Hepatocyte (in vitro differentiated cells): ENCODE measurements around the gene BTN2A1. TPM values are rescaled to one million over a fixed set of nuclear protein-coding genes. Genes with fewer than 3 reads are reported as not detected.
"Not testable (repeated sequence)": the region's sequence is repeated elsewhere in the genome, so short reads cannot be mapped to it uniquely, and the experiment has no call there.

ENCODE experiments used
- DNase-seq: peaks from one replicate; pipeline ENCODE4 v3.0.0-alpha.2; 2016; ENCODE audit warnings: low spot score
- H2AFZ ChIP-seq: fragments of 200-600 bp; sonication (generic); 2 replicates; pipeline ENCODE4 v1.6.0; 2016; ENCODE audit warnings: antibody characterized with exemption, mild to moderate bottlenecking
- H3K27ac ChIP-seq: fragments of 200-600 bp; sonication (generic); 2 replicates; pipeline ENCODE4 v1.5.1; 2016; ENCODE audit warnings: mild to moderate bottlenecking
- H3K27me3 ChIP-seq: fragments of 200-600 bp; sonication (generic); 2 replicates; pipeline ENCODE4 v1.6.1; 2016
- H3K36me3 ChIP-seq: fragments of 200-600 bp; sonication (generic); replicated peaks from 2 replicates; pipeline ENCODE4 v1.5.1; 2016; ENCODE audit warnings: low read depth; ENCODE audit not compliant: insufficient read depth
- H3K4me1 ChIP-seq: fragments of 200-600 bp; sonication (generic); 2 replicates; pipeline ENCODE4 v1.5.1; 2016; ENCODE audit warnings: mild to moderate bottlenecking, moderate library complexity; ENCODE audit not compliant: insufficient read depth
- H3K4me2 ChIP-seq: fragments of 200-600 bp; sonication (generic); 2 replicates; pipeline ENCODE4 v1.6.0; 2016
- H3K4me3 ChIP-seq: fragments of 200-600 bp; sonication (generic); 2 replicates; pipeline ENCODE4 v1.5.1; 2016; ENCODE audit warnings: mild to moderate bottlenecking
- H3K79me2 ChIP-seq: fragments of 200-600 bp; sonication (generic); 2 replicates; pipeline ENCODE4 v1.6.0; 2017; ENCODE audit warnings: mild to moderate bottlenecking
- H3K9me2 ChIP-seq: fragments of 200-600 bp; sonication (generic); replicated peaks from 2 replicates; pipeline ENCODE4 v1.6.0; 2017; ENCODE audit warnings: mild to moderate bottlenecking; ENCODE audit not compliant: insufficient read depth
- H3K9me3 ChIP-seq: fragments of 200-600 bp; sonication (generic); 2 replicates; pipeline ENCODE4 v1.5.1; 2016; ENCODE audit warnings: low read depth, mild to moderate bottlenecking
- H4K20me1 ChIP-seq: fragments of 200-600 bp; sonication (generic); 2 replicates; pipeline ENCODE4 v1.6.0; 2016; ENCODE audit warnings: mild to moderate bottlenecking; ENCODE audit not compliant: insufficient read depth, poor library complexity, severe bottlenecking
- CTCF ChIP-seq: fragments of 200-600 bp; sonication (generic); IDR thresholded peaks from 2 replicates; pipeline ENCODE4 v1.5.1; 2016; ENCODE audit warnings: antibody characterized with exemption, mild to moderate bottlenecking; ENCODE audit not compliant: poor library complexity
- EZH2 ChIP-seq: fragments of 200-600 bp; sonication (generic); IDR thresholded peaks from 2 replicates; pipeline ENCODE4 v1.6.1; 2016; ENCODE audit warnings: antibody characterized with exemption, mild to moderate bottlenecking, borderline replicate concordance
- EZH2phosphoT487 ChIP-seq: fragments of 200-600 bp; sonication (generic); IDR thresholded peaks from one replicate; pipeline ENCODE4 v1.6.1; 2018; ENCODE audit warnings: antibody characterized with exemption, mild to moderate bottlenecking, low read depth, moderate library complexity; ENCODE audit not compliant: unreplicated experiment, severe bottlenecking
- WGBS: methylation state at CpG from one replicate; pipeline ENCODE4 v1.1.6; 2016; ENCODE audit warnings: low lambda C conversion rate; ENCODE audit errors: missing lambda C conversion rate; 5-methylcytosine and 5-hydroxymethylcytosine counted together
- polyA plus RNA-seq: library from polyadenylated mRNA; unstranded; fragments of >200 nt; fragmentation: Nextera tagmentation; extraction: Ambion mirVana; gene quantifications from 2 replicates; pipeline ENCODE4 v1.2.1, GENCODE V29; 2016
- total RNA-seq: library from RNA; depleted of rRNA; stranded (reverse); fragments of >200 nt; gene quantifications from 2 replicates; pipeline ENCODE4 v1.2.3, GENCODE V29; 2014

BTN2A1 gene
- total and polyA plus RNA-seq, 2 experiments from 2014 or later = 14.9 to 21.4 TPM

- no peak for DNase-seq
- Histone ChIP-seq H3K27ac (no peak overlapping the region), H3K36me3 (no peaks in the 10 kb centered on the region), H4K20me1 (no peaks in the 10 kb centered on the region), H3K4me3 (no peak overlapping the region), H3K4me2 (no peak overlapping the region), H3K27me3 (no peaks in the 10 kb centered on the region), H3K79me2 (peaks cover 20% of the 10 kb centered on the region), H3K4me1 (peaks cover 13% of the 10 kb centered on the region), H3K9me2 (no peaks in the 10 kb centered on the region), H2AFZ (no peak overlapping the region), H3K9me3 (no peaks in the 10 kb centered on the region)
- TF ChIP-seq CTCF (no peak), EZH2phosphoT487 (no peak), EZH2 (no peak)
- WGBS = 91% methylated on average over 3 of the region's 3 CpGs
These were observed 2.3 kb upstream of the BTN2A1 start for GRCh38 chr6:26455357-26455970.

DNA sequence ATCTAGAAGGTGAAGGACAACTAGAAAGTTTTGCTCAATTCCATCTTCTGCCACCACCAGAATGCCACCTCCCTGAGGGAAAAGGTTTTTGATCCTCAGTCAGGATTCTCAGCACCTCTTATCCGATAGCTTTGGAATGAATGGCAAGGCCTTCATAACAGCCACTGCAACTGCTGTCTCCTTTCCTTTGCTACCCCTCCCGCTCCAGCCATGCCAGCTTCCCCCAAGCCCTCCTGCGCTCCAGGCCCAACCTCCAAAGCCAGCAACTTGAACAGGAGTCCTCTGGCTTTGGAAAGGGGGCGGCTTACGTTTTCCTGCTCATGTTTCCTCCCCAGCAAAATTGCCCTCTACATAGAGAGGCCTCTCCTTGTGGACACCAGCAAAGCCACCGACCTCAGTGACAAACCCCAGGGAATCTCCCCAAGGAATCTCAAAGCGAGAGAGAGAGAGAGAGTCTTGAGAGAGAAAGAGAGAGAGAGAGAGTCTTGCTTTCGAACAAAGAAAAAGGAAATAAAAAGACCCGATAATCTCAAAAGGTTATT is 420 bp upstream of the BTN2A1 start:
- Histone ChIP-seq H3K9me3 (no peaks in the 10 kb centered on the region), H3K4me1 (peaks cover 13% of the 10 kb centered on the region), H2AFZ (peak overlapping the region; percentile 79), H3K27ac (peak overlapping the region; percentile 91), H3K79me2 (peaks cover 34% of the 10 kb centered on the region), H3K27me3 (no peaks in the 10 kb centered on the region), H3K36me3 (no peaks in the 10 kb centered on the region), H3K4me3 (no peak overlapping the region), H3K9me2 (no peaks in the 10 kb centered on the region), H3K4me2 (peak overlapping the region; percentile 70), H4K20me1 (peaks cover 5% of the 10 kb centered on the region)
- peak; percentile 45 for DNase-seq
- WGBS = 15% methylated on average over 9 of the region's 9 CpGs
- TF ChIP-seq EZH2phosphoT487 (no peak), EZH2 (no peak), CTCF (no peak)

- H3K9me2 ChIP-seq = no peaks in the 10 kb centered on the region
- peaks cover 5% of the 10 kb centered on the region for H4K20me1 ChIP-seq
- peak overlapping the region; percentile 49 for H3K4me3 ChIP-seq
- H3K79me2 ChIP-seq = peaks cover 38% of the 10 kb centered on the region
- H3K36me3 ChIP-seq = no peaks in the 10 kb centered on the region
- H3K4me1 ChIP-seq = peaks cover 13% of the 10 kb centered on the region
- WGBS = 92% methylated on average over 16 of the region's 16 CpGs
- peak overlapping the region; percentile 83 for H3K4me2 ChIP-seq
- H3K27me3 ChIP-seq = no peaks in the 10 kb centered on the region
- no peak for DNase-seq
- no peaks in the 10 kb centered on the region for H3K9me3 ChIP-seq
- TF ChIP-seq CTCF (no peak), EZH2phosphoT487 (no peak), EZH2 (no peak)
- H3K27ac ChIP-seq = no peak overlapping the region
- H2AFZ ChIP-seq = no peak overlapping the region
These were observed 1.5 kb downstream of the BTN2A1 start for GRCh38 chr6:26459023-26459810.

DNA sequence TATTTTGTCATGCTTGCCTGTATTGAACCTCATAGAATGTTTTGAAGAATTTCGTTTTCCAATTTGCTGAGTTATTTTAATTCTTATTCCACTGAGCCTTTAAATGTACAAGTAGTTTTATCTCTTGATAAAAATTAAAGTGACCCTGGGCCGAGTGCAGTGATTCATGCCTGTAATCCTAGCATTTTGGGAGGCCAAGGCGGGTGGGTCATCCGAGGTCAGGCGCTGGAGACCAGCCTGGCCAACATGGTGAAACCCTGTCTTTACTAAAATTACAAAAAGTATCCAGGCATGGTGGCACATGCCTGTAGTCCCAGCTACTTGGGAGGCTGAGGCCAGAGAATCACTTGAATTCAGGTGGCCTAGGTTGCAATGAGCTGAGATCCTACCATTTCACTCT is 3.6 kb downstream of the BTN2A1 start:
- peak overlapping the region; percentile 61 for H3K4me2 ChIP-seq
- not testable (repeated sequence) for H2AFZ ChIP-seq, H3K36me3 ChIP-seq, H3K9me2 ChIP-seq, H3K27ac ChIP-seq, H3K4me3 ChIP-seq, H4K20me1 ChIP-seq, DNase-seq, H3K9me3 ChIP-seq, H3K27me3 ChIP-seq
- H3K79me2 ChIP-seq = peaks cover 38% of the 10 kb centered on the region
- peaks cover 13% of the 10 kb centered on the region for H3K4me1 ChIP-seq
- 86% methylated on average over 5 of the region's 5 CpGs for WGBS
